Testis (tissue), 3 donors: ENCODE measurements around the gene TACSTD2. TPM values are rescaled to one million over a fixed set of nuclear protein-coding genes. Genes with fewer than 3 reads are reported as not detected.
"Not testable (repeated sequence)": the region's sequence is repeated elsewhere in the genome, so short reads cannot be mapped to it uniquely, and the experiment has no call there.

Experiments used
- DNase-seq: peaks from one replicate; pipeline ENCODE4 v3.0.0-alpha.2; 2019
- H3K27ac ChIP-seq, 2 donors: fragments of 200-600 bp; sonication (generic); one replicate each; pipeline ENCODE4 v1.5.1; 2019
- H3K27me3 ChIP-seq: fragments of 200-600 bp; sonication (generic); one replicate; pipeline ENCODE4 v1.5.1; 2019
- H3K36me3 ChIP-seq: fragments of 200-600 bp; sonication (generic); one replicate; pipeline ENCODE4 v1.5.1; 2017; ENCODE audit warnings: low read depth; ENCODE audit errors: missing control alignments
- H3K4me1 ChIP-seq: fragments of 200-600 bp; sonication (generic); one replicate; pipeline ENCODE4 v1.5.1; 2019
- H3K4me3 ChIP-seq, 2 donors: fragments of 200-600 bp; sonication (generic); one replicate each; pipeline ENCODE4 v1.5.1; 2017 to 2019
- H3K9me3 ChIP-seq: fragments of 200-600 bp; sonication (generic); one replicate; pipeline ENCODE4 v1.5.1; 2017
- CTCF ChIP-seq, 3 experiments: fragments of 450-650 bp in 2 of 3; fragments of 200-600 bp in 1 of 3; sonication (generic) in 1 of 3; IDR thresholded peaks; one replicate each; pipeline ENCODE4 v1.5.1; 2016 to 2019; ENCODE audit warnings: antibody characterized with exemption in 3 of 3, mild to moderate bottlenecking in 2 of 3, moderate library complexity in 1 of 3
- POLR2A ChIP-seq: fragments of 450-650 bp; IDR thresholded peaks from one replicate; pipeline ENCODE4 v1.6.1; 2017; ENCODE audit warnings: antibody characterized with exemption, mild to moderate bottlenecking, moderate library complexity
- WGBS, 2 donors: methylation state at CpG; one replicate each; pipeline ENCODE4 v1.1.5; 2018; 5-methylcytosine and 5-hydroxymethylcytosine counted together
- intact Hi-C: fragments of 100-400 bp; cut with DNase I; formaldehyde crosslinking; loops from one replicate; pipeline ENCODE4 v1.15.1; 2023; ENCODE audit warnings: low total_unique reads
- polyA plus RNA-seq: library from polyadenylated mRNA; stranded (reverse); fragments of 350-450 nt; fragmentation: Illumina TruSeq; extraction: RNeasy Lipid Tissue Mini Kit (QIAGEN cat#74804); gene quantifications from one replicate; pipeline ENCODE4 v1.2.3, GENCODE V29; 2014; ENCODE audit warnings: low read depth, low replicate concordance; ENCODE audit not compliant: insufficient read depth
- total RNA-seq, 2 donors: library from RNA; depleted of rRNA; stranded (reverse); fragments of >200 nt; gene quantifications; one replicate each; pipeline ENCODE4 v1.2.3, GENCODE V29; 2016

The TACSTD2 gene
- total and polyA plus RNA-seq, 3 donors from 2014 or later: 0.87 to 1.2 (median 0.93) TPM

- intact Hi-C loops: no loop called here
- Histone ChIP-seq H3K4me1 (no peaks in the 10 kb centered on the region), H3K27me3 (no peaks in the 10 kb centered on the region), H3K36me3 (no peaks in the 10 kb centered on the region), H3K27ac (no peak overlapping the region), H3K4me3 (no peak overlapping the region), H3K9me3 (no peaks in the 10 kb centered on the region)
- TF ChIP-seq POLR2A: no peak
- TF ChIP-seq CTCF (IDR thresholded peaks at IDR 0.05): no peak
- WGBS, 2 donors: 94 to 97% methylated on average over 2 of the region's 2 CpGs
- DNase-seq: no peak
These were observed 31.9 kb upstream of the TACSTD2 start for GRCh38 chr1:58608945-58609344.

GRCh38 chr1:58608297-58608696 lies 31.2 kb upstream of the TACSTD2 start:
- Histone ChIP-seq H3K9me3 (no peaks in the 10 kb centered on the region), H3K4me3 (no peak overlapping the region), H3K4me1 (no peaks in the 10 kb centered on the region), H3K27me3 (no peaks in the 10 kb centered on the region), H3K27ac (no peak overlapping the region), H3K36me3 (no peaks in the 10 kb centered on the region)
- no peak for DNase-seq
- intact Hi-C loops: no loop called here
- TF ChIP-seq POLR2A: no peak

GRCh38 chr1:58607391-58607790 lies 30.3 kb upstream of the TACSTD2 start:
- H3K9me3 ChIP-seq: no peaks in the 10 kb centered on the region
- intact Hi-C loops: no loop called here
- no peak for DNase-seq
- H3K27ac ChIP-seq: no peak overlapping the region
- no peak for TF ChIP-seq CTCF (IDR thresholded peaks at IDR 0.05)
- no peak for TF ChIP-seq POLR2A
- H3K27me3 ChIP-seq: no peaks in the 10 kb centered on the region
- 85 to 89% methylated on average over 3 of the region's 3 CpGs for WGBS, 2 donors
- no peaks in the 10 kb centered on the region for H3K36me3 ChIP-seq
- H3K4me3 ChIP-seq: no peak overlapping the region
- no peaks in the 10 kb centered on the region for H3K4me1 ChIP-seq

- H3K36me3 ChIP-seq, H3K4me3 ChIP-seq, DNase-seq, H3K9me3 ChIP-seq, H3K4me1 ChIP-seq, H3K27ac ChIP-seq, H3K27me3 ChIP-seq, intact Hi-C loops: not testable (repeated sequence)
- WGBS, 2 donors: 90 to 100% methylated on average over 1 of the region's 1 CpG
These were observed 24.9 kb upstream of the TACSTD2 start for GRCh38 chr1:58601921-58602320.

- WGBS, 2 donors: 79% methylated on average over 6 of the region's 6 CpGs
- intact Hi-C loops: no loop called here
- no peaks in the 10 kb centered on the region for H3K9me3 ChIP-seq
- no peaks in the 10 kb centered on the region for H3K4me1 ChIP-seq
- no peak overlapping the region for H3K4me3 ChIP-seq
- H3K27ac ChIP-seq: no peak overlapping the region
- no peak for DNase-seq
- H3K27me3 ChIP-seq: no peaks in the 10 kb centered on the region
- TF ChIP-seq CTCF (IDR thresholded peaks at IDR 0.05) (no peak), POLR2A (no peak)
- no peaks in the 10 kb centered on the region for H3K36me3 ChIP-seq
These were observed 20.9 kb upstream of the TACSTD2 start for GRCh38 chr1:58597996-58598395.

- H3K36me3 ChIP-seq: no peaks in the 10 kb centered on the region
- H3K27me3 ChIP-seq: no peaks in the 10 kb centered on the region
- no peak overlapping the region for H3K4me3 ChIP-seq
- H3K9me3 ChIP-seq: no peaks in the 10 kb centered on the region
- H3K27ac ChIP-seq: no peak overlapping the region
- H3K4me1 ChIP-seq: no peaks in the 10 kb centered on the region
- intact Hi-C loops: no loop called here
- 53 to 57% methylated on average over 8 to 9 of the region's 9 CpGs for WGBS, 2 donors
- TF ChIP-seq POLR2A (no peak), CTCF (IDR thresholded peaks at IDR 0.05) (no peak)
- no peak for DNase-seq
These were observed 20.0 kb upstream of the TACSTD2 start for GRCh38 chr1:58597076-58597475.
